NB4 (cell line): ENCODE measurements around the gene D2HGDH.

Experiments used
- DNase-seq: peaks from one replicate; pipeline ENCODE4 v3.0.0; 2010; ENCODE audit warnings: low read depth
- H3K4me3 ChIP-seq: one replicate; pipeline ENCODE4 v1.5.1; 2011; ENCODE audit warnings: mild to moderate bottlenecking, low read depth, low read length, moderate library complexity
- MYC ChIP-seq: IDR thresholded peaks from 2 replicates; pipeline ENCODE4 v1.6.1; 2011; ENCODE audit warnings: low read depth, low read length
- POLR2A ChIP-seq: IDR thresholded peaks from 2 replicates; pipeline ENCODE4 v1.6.1; 2011; ENCODE audit warnings: mild to moderate bottlenecking; ENCODE audit not compliant: insufficient read length; ENCODE audit errors: extremely low read depth
- TF ChIP-seq, protein P1 (sequence below): IDR thresholded peaks from one replicate; pipeline ENCODE4 v1.5.1; 2012; ENCODE audit warnings: low read depth, low read length
- TF ChIP-seq, protein P2 (sequence below): IDR thresholded peaks from 2 replicates; pipeline ENCODE4 v1.6.1; 2011; ENCODE audit warnings: low read depth, low read length

Gene D2HGDH

DNA sequence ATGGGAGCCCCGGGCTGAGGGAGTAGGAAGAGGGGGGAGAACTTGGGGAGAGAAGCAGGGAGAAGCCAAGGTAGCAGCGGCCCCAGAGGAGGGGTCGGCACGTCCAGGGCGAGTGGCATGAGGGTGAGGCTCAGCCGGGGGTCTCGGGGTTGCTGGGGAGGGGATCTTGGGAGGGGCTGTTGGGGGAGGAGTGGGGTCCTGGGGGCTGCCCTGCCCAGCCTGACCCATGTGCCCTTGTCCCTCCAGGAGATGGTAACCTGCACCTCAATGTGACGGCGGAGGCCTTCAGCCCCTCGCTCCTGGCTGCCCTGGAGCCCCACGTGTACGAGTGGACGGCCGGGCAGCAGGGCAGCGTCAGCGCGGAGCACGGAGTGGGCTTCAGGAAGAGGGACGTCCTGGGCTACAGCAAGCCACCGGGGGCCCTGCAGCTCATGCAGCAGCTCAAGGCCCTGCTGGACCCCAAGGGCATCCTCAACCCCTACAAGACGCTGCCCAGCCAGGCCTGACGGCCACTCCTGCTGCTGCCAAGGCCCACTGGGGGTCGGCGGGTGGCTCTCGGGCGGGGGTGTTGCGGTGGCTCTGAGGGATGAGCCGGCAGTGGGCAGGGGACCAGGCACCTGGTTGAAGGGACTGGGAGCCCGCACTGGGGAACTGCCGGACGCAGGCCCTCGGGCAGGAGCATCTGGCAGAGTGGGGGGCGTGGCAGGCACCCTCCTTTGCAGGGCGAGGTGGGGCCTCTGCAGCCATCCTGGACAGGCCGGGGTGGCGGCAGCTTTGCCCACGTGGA lies 33.2 kb downstream of the D2HGDH start:
- no peak for DNase-seq
- TF ChIP-seq POLR2A = no peak
- TF ChIP-seq, protein P1, sequence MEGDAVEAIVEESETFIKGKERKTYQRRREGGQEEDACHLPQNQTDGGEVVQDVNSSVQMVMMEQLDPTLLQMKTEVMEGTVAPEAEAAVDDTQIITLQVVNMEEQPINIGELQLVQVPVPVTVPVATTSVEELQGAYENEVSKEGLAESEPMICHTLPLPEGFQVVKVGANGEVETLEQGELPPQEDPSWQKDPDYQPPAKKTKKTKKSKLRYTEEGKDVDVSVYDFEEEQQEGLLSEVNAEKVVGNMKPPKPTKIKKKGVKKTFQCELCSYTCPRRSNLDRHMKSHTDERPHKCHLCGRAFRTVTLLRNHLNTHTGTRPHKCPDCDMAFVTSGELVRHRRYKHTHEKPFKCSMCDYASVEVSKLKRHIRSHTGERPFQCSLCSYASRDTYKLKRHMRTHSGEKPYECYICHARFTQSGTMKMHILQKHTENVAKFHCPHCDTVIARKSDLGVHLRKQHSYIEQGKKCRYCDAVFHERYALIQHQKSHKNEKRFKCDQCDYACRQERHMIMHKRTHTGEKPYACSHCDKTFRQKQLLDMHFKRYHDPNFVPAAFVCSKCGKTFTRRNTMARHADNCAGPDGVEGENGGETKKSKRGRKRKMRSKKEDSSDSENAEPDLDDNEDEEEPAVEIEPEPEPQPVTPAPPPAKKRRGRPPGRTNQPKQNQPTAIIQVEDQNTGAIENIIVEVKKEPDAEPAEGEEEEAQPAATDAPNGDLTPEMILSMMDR = no peak
- TF ChIP-seq, protein P2, sequence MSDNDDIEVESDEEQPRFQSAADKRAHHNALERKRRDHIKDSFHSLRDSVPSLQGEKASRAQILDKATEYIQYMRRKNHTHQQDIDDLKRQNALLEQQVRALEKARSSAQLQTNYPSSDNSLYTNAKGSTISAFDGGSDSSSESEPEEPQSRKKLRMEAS = no peak
- no peak for TF ChIP-seq MYC
- no peak overlapping the region for H3K4me3 ChIP-seq

DNA sequence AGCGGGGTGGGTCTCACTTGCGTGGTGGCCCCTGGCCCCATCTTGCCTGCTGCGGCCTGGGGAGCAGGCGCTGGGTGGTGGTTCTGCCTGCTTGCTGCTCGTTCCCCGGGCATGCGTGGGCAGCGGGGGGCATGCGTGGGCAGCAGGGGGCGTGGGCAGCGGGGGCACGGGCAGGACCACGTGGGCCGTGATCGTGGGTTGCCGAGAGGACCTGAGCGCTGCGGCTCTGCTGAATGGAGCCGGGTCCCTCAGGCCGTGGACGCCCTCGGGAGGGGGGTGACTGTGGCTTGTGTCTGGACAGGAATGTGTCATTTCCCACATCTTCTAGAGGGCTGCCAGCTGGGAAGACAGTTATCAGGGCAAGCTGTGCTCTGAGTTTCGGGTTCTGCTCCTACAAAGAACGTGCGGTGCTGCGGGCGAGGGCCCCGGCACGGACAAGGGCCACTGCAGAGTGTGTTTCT lies 33.9 kb downstream of the D2HGDH start:
- peak; percentile 8 for DNase-seq
- TF ChIP-seq MYC (no peak), POLR2A (no peak)
- TF ChIP-seq, protein P1 = no peak
- TF ChIP-seq, protein P2 = no peak
- H3K4me3 ChIP-seq = no peak overlapping the region

DNA sequence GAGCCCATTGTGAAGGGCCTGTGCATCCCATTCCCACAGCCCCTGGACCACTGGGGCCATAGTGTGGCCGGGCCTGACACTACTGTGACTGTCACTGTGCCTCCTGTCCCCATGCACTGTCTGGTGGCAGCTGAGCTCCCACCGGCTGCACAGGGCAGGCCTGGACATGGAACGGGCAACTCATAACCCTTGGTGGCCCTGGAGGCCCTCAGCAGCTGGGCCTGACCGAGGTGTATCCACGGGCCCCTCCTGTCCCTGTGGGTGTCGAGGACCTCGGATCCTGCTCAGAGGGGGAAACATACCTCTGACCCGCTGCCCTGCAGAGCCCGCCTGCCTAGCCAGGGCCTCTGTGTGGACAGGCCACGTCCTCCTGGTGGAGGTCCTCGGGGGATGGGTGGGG lies 34.4 kb downstream of the D2HGDH start:
- no peak overlapping the region for H3K4me3 ChIP-seq
- no peak for DNase-seq
- TF ChIP-seq, protein P2 = no peak
- TF ChIP-seq, protein P1 = no peak
- TF ChIP-seq POLR2A (no peak), MYC (no peak)

DNA sequence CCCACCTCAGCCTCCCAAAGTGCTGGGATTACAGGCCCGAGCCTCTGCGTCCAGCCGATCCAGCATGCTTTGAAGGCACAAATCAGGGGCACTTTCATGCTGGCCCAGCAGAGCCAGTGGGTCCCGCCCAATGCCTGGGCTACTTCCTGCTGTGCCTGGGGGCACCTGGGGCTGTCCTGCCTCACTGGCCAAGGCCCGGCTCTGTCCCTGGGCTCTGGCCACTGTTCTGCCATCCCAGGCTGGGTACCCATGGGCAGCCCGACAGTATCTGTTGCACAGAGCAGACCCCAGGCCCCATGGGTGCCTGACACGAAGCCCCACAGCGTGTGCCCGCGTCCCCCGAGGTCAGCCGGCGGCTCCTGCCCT lies 35.4 kb downstream of the D2HGDH start:
- TF ChIP-seq MYC (no peak), POLR2A (no peak)
- TF ChIP-seq, protein P2 = no peak
- TF ChIP-seq, protein P1 = no peak
- DNase-seq = no peak
- no peak overlapping the region for H3K4me3 ChIP-seq

DNA sequence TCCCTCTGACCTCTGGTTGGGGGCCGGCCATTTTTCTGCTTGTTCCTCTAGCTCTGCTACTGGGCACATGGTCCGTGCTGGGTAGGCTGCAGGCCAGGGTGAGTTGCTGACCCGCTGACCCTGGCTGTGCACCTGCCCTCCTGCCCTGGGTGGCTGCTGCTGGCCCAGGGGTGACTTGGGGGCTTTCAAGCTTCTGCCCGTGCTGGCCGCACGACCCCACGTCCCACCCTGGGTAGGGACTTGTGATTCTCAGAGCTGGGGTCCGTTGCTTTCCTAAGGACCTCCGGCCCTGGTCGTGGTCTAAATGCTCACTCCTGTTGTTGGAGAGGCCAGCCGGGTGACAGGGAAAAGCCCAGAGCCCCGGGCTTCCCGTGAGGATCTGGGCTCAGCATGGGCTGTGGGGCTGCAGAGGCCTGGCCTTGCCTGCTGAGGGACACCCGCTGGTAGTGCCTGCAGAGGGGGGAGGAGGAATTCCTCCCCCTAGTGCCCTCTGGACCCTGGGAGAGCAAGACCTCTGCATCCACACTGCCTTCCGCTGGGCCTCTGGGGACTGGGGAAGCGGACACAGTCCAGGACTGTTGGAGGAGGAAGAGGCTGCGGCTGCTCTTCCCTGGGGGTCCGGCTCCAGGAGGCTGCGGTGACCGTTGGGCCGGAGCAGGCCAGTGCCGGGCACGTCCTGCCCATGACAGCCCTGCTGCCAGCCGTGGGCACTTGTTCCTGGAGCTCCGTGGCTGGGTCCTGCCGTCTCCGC lies 35.9 kb downstream of the D2HGDH start:
- TF ChIP-seq, protein P1 = no peak
- TF ChIP-seq, protein P2 = no peak
- TF ChIP-seq POLR2A = no peak
- no peak for TF ChIP-seq MYC
- no peak overlapping the region for H3K4me3 ChIP-seq
- DNase-seq = no peak
